ENCODE results near the gene RAD51. TPM values are rescaled to one million over a fixed set of nuclear protein-coding genes. Genes with fewer than 3 reads are reported as not detected.

Gene RAD51
- total and polyA plus RNA-seq, 4 donors: 0.95 to 2.2 (median 1.2) TPM

GRCh38 chr15:40776537-40777141, 81.7 kb downstream of the RAD51 start:
- no peaks in the 10 kb centered on the region for H3K27me3 ChIP-seq (ENCODE audit: control insufficient read depth in 3 of 3, insufficient read depth in 3 of 3, low read length in 2 of 3)
- H3K27ac ChIP-seq (ENCODE audit: low read depth in 1 of 2, low read length in 1 of 2): peak overlapping the region in 1 of 2 donors; percentile 59
- no peak overlapping the region for H3K4me3 ChIP-seq
- H3K4me1 ChIP-seq (ENCODE audit: control insufficient read depth in 5 of 5, insufficient read depth in 5 of 5, low read length in 5 of 5): peaks cover 0 to 4% (median 0%) of the 10 kb centered on the region in 5 donors
- DNase-seq (peak in 1 of 3 donors; percentile 32), ATAC-seq (ENCODE audit: insufficient read depth, low FRiP score) (peak; percentile 85)
- no peak for TF ChIP-seq CTCF (IDR thresholded peaks at IDR 0.05; ENCODE audit: control extremely low read depth, extremely low read depth)
- no peaks in the 10 kb centered on the region for H3K9me3 ChIP-seq (ENCODE audit: control insufficient read depth in 4 of 4, insufficient read depth in 3 of 4, low read length in 3 of 4)
- WGBS, 2 donors: 74 to 84% methylated on average over 11 of the region's 11 CpGs
- H3K36me3 ChIP-seq (ENCODE audit: control insufficient read depth in 4 of 4, insufficient read depth in 4 of 4, low read length in 4 of 4): peaks cover 14 to 50% (median 43%) of the 10 kb centered on the region in 4 donors
- no peak overlapping the region for H3K9ac ChIP-seq (ENCODE audit: insufficient read depth in 1 of 2, low read length in 2 of 2)

Small RNA genes lying within 50 kb of the gene (small RNA-seq; reads per million reads assigned to genes)
- gene SUMO2P15 (ENCODE audit: low replicate concordance): not detected

Other genes starting within 250 kb of the RAD51 start
- 10 to 100 TPM; 13.6 to 20.0 TPM for gene CHST14, start 224.2 kb upstream of the RAD51 start, total RNA-seq
- 10 to 100 TPM in 1 of 2 donors, 1 to 10 TPM in 1; 9.8 to 10.4 TPM for gene CHST14, start 224.2 kb upstream of the RAD51 start, polyA plus RNA-seq
- gene CCDC32, start 130.1 kb upstream of the RAD51 start, total RNA-seq: 10 to 100 TPM; 24.5 to 31.8 TPM
- gene CCDC32, start 130.1 kb upstream of the RAD51 start, polyA plus RNA-seq: 10 to 100 TPM; 29.3 to 31.2 TPM
- gene RPUSD2, start 125.9 kb upstream of the RAD51 start, total RNA-seq: 1 to 10 TPM; 5.2 to 9.4 TPM
- gene RPUSD2, start 125.9 kb upstream of the RAD51 start, polyA plus RNA-seq: 1 to 10 TPM; 7.2 to 9.3 TPM
- 1 to 10 TPM in 1 of 2 donors, under 1 TPM in 1; 0.95 to 5.4 TPM for gene KNL1, start 100.9 kb upstream of the RAD51 start, total RNA-seq
- under 1 TPM; 0.45 to 0.53 TPM for gene KNL1, start 100.9 kb upstream of the RAD51 start, polyA plus RNA-seq
- 10 to 100 TPM; 20.9 to 94.4 TPM for gene RMDN3, start 60.1 kb downstream of the RAD51 start, total RNA-seq
- gene RMDN3, start 60.1 kb downstream of the RAD51 start, polyA plus RNA-seq: 10 to 100 TPM; 34.1 to 52.1 TPM
- gene GCHFR, start 68.9 kb downstream of the RAD51 start, total RNA-seq: 10 to 100 TPM; 12.5 to 85.5 TPM
- gene GCHFR, start 68.9 kb downstream of the RAD51 start, polyA plus RNA-seq: 100 to 1,000 TPM in 1 of 2 donors, 10 to 100 TPM in 1; 53.8 to 125 TPM
- under 1 TPM; 0.34 to 0.58 TPM for gene C15orf62, start 74.8 kb downstream of the RAD51 start, total RNA-seq
- gene C15orf62, start 74.8 kb downstream of the RAD51 start, polyA plus RNA-seq: 1 to 10 TPM in 1 of 2 donors, under 1 TPM in 1; 0.87 to 1.5 TPM
- 10 to 100 TPM; 23.0 to 25.0 TPM for gene ZFYVE19, start 111.9 kb downstream of the RAD51 start, total RNA-seq
- 10 to 100 TPM; 17.3 to 19.4 TPM for gene ZFYVE19, start 111.9 kb downstream of the RAD51 start, polyA plus RNA-seq
- 10 to 100 TPM; 36.5 to 39.8 TPM for gene DNAJC17, start 112.3 kb downstream of the RAD51 start, total RNA-seq
- 10 to 100 TPM; 48.3 to 76.5 TPM for gene DNAJC17, start 112.3 kb downstream of the RAD51 start, polyA plus RNA-seq
- not detected for gene PPP1R14D, start 133.5 kb downstream of the RAD51 start, total RNA-seq
- under 1 TPM in 1 of 2 donors, not detected in 1; 0.22 TPM for gene PPP1R14D, start 133.5 kb downstream of the RAD51 start, polyA plus RNA-seq
- 100 to 1,000 TPM; 118 to 136 TPM for gene SPINT1, start 148.9 kb downstream of the RAD51 start, total RNA-seq
- gene SPINT1, start 148.9 kb downstream of the RAD51 start, polyA plus RNA-seq: 10 to 100 TPM; 47.1 to 82.1 TPM
- gene RHOV, start 179.1 kb downstream of the RAD51 start, total RNA-seq: 1 to 10 TPM; 2.1 to 8.5 TPM
- 1 to 10 TPM; 3.2 to 5.3 TPM for gene RHOV, start 179.1 kb downstream of the RAD51 start, polyA plus RNA-seq
- gene VPS18, start 199.3 kb downstream of the RAD51 start, total RNA-seq: 10 to 100 TPM; 19.0 to 31.5 TPM
- gene VPS18, start 199.3 kb downstream of the RAD51 start, polyA plus RNA-seq: 10 to 100 TPM; 16.1 to 23.3 TPM
- 10 to 100 TPM; 17.9 to 31.8 TPM for gene DLL4, start 234.2 kb downstream of the RAD51 start, total RNA-seq
- 10 to 100 TPM; 11.8 to 16.3 TPM for gene DLL4, start 234.2 kb downstream of the RAD51 start, polyA plus RNA-seq